Mammary epithelial cell (primary cell): ENCODE data around the gene FMNL3.

Experiments
- CTCF ChIP-seq, 2 donors: IDR thresholded peaks in 1 of 2; conservative IDR thresholded peaks in 1 of 2; 2 replicates each; pipeline ENCODE4 v1.5.1; 2011 to 2012; ENCODE audit warnings: inconsistent platforms in 2 of 2, low read length in 2 of 2, mild to moderate bottlenecking in 2 of 2, control low read depth in 1 of 2, low read depth in 1 of 2; ENCODE audit not compliant: insufficient read depth in 1 of 2; ENCODE audit errors: extremely low read depth in 1 of 2
- EZH2 ChIP-seq: IDR thresholded peaks from 2 replicates; pipeline ENCODE4 v1.6.1; 2012; ENCODE audit warnings: low read length, inconsistent platforms, borderline replicate concordance

DNA sequence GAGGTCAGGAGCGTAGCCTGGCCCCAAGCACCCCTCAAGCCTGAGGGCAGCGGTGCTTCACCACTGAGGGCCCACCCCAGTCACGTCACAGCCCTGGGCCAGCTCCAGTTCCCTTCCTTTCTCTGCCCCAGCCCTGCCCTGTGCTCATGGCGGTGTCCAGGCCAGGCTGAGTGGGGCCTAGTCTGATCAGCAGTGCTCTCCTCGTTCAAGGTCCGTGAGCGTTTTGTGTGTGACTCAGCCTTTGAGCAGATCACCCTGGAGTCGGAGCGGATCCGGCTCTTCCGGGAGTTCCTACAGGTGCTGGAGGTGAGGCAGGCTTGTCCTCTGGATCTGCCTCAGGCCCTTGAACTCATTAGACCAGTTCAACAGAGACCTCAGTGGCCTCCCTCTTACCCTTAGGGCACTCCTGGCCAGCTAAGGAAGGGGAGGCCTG, 64.8 kb downstream of the FMNL3 start:
- no peak for TF ChIP-seq CTCF (conservative IDR thresholded peaks at IDR 0.05 in 1 of 2, IDR thresholded peaks at IDR 0.05 in 1 of 2; ENCODE audit: extremely low read depth in 1 of 2, insufficient read depth in 1 of 2, low read depth in 1 of 2, low read length in 2 of 2)
- TF ChIP-seq EZH2: no peak
